Endometrium (tissue), 2 donors: ENCODE measurements around the gene ISM1.

Experiments used
- FAIRE-seq: peaks from 2 replicates; lab custom pipeline; 2012; peaks lifted over from hg19 to GRCh38; lab: Jason Lieb, UNC
- donor health status: control.
- donor health status: control.

ISM1 gene

DNA sequence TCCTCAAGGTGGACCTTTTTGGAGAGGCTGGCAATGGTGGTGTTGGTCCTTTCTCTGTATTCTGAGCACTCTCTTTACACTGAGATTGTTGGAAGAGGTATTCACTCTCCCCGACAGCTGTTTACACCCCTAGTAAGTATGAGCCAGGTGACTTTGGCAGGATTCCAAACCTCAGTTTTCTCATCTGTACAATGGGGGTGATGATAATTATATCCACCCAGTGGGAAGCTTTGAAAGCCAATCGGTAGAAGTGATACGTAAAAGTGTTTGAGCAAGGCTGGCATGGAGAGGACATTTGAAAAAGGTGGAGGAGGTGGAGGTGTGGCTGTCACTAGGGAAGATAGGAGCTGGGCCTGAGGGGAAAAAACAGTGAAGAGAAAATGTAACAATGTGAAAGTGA, 35.5 kb downstream of the ISM1 start:
- FAIRE-seq = no peak

- FAIRE-seq = no peak
Measured at GRCh38 chr20:13259921-13260320, 38.8 kb downstream of the ISM1 start.

DNA sequence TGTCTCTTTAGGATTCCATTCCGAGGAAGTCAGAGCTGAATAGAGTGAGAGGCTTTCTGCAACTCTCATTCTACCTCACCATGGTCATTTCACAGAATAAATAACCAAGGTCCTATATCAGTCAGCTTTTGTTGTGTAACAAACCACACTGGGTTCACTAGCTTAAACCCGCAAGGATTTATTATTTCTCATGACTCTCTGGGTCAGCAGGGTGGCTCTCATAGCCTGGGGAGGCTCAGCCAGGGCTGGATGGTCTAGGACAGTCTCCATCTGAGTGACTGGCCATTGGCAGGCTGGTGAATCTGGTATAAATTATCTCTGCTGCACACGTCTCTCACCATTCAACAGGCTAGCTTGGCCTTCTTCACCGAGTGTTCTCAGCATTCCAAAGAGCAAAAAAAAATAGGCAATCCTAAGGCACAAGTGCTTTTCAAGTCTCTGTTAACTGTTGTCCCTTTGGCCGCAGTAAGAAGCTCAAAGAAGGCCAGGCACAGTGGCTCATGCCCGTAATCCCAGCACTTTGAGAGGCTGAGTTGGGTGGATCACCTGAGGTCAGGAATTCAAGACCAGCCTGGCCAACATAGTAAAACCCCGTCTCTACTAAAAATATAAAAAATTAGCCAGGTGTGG, 39.7 kb downstream of the ISM1 start:
- no peak for FAIRE-seq

DNA sequence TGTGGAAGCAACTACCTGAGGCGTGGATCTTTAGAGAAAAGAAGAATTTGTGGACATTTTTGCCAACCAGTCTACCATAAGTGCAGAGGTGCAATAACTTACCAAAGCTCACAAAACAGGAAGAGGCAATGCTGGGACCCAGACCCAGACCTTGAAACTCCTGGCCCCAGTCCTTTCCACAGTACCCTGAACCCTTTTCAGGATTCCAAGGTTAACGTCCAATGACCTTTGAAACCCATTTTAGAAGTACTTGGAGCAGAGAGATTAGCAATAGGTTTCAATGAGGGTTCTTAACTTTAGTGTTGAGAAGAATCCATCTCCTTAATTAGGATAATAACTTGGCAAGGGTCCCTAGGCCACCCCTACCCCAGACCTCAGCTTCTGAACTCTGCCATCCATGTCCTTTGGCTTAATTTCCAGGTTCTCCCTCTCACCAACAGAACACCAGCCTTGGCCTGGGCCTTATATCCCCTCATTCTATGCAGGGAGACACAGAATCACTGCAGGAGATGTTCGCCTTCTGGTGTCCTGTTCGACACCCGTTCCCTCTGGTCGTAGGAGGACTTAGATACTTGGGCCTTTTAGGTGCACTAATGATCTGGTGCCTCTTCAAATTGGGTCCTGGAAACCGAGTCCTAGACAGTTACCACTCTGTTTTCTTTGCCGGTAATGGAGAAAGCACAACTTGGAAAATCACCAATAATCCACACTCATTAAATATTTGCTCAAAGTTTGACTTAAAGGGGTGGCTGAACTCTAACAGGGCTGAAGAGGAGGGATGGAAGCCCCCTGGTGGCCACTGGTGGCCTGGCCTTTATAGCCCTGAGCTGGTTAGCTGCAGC, 40.6 kb downstream of the ISM1 start:
- no peak for FAIRE-seq

- no peak for FAIRE-seq
Measured at GRCh38 chr20:13262302-13262650, 41.2 kb downstream of the ISM1 start.

DNA sequence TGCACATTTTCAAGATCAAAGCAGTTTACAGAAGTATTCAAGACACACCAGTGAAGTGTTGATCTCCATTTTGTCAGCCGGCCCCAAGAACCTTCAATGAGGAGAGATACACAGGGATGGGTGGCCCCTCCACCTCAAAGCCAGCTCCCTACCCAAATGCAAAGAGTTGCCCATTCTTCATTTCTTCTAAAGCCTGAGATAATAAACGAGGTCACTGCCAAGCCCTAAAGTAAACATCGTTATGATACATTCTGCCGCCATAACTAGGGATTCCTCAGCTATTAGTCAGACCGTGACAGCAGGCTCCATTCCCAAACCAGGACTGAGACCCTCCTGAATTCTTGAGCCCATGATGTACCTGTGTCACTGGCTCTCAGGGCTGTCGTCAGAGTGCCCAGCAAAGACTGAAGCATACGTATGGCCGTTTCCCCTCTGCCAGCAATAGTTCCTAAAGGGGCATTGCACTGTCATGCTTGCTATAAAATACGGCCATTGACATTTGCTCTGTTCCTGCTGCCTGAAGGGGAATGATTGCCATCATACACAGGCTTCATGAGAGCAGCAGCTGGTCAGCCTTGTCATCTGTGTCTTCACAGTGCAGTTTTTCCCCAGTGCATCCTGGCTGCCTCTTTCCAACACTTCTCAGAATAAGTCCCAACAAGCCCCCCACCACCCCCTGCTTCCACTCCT, 41.7 kb downstream of the ISM1 start:
- FAIRE-seq = no peak

GRCh38 chr20:13263451-13263850, 42.4 kb downstream of the ISM1 start:
- FAIRE-seq = peak; percentile 12

DNA sequence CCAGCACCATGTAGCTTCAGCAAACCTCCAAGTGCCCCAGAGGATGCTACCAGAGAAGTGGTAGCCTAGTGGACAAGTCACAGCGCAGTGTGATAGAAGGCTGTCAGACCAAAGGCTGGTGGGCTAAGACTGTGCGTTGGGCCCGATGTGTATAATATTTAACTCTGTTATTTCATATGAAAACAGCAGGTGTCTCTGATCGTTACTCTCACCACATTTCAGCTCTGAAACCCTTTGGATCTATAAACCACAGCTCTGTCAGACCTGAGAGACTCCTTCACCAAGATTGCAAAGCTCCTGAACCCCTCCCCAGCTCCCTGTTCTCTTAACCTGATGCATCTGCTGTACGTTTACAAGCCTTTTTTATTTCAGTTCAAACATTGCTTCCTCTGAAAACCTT, 43.8 kb downstream of the ISM1 start:
- FAIRE-seq = no peak

- FAIRE-seq = no peak
Measured at GRCh38 chr20:13265941-13266340, 44.9 kb downstream of the ISM1 start.

GRCh38 chr20:13267231-13267630, 46.2 kb downstream of the ISM1 start:
- no peak for FAIRE-seq

DNA sequence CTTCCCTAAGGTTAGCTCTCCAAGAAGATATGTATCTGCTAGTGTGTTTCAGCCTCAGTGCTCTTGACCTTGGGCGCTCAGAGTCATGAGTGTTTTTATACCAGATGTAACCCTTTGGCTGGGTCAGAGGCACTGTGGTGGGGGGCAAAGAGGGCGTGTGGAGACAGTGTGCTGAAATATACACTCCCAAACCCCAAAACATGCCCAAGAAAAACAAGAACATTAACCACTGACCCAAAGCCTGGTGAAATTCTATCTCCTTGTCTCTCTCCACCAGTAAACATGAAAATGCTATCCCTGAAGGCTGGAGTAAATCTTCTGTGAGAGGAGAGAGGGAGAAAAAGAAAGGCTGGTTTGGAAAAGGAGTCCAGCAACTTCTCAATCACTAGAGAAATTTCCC, 47.9 kb downstream of the ISM1 start:
- no peak for FAIRE-seq

GRCh38 chr20:13270211-13270610, 49.1 kb downstream of the ISM1 start:
- no peak for FAIRE-seq

DNA sequence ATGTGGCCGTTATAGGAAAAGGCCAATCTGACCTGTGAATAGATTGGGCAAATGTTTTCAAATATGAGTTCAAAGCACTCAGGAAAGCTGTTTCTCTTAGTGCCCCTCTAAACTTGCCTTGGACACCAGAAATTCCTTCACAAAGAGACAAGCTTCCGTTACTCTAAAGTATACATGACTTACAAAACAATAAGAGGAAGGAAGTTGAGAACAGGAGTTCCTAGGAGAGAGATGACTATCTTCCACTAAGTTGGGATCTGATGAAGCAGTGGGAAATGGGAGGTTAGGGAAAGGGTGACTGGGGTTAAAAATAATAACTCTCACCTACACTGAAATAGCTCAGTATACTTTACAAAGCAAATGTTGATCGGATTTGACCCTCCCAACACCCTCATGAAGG, 50.0 kb downstream of the ISM1 start:
- no peak for FAIRE-seq

DNA sequence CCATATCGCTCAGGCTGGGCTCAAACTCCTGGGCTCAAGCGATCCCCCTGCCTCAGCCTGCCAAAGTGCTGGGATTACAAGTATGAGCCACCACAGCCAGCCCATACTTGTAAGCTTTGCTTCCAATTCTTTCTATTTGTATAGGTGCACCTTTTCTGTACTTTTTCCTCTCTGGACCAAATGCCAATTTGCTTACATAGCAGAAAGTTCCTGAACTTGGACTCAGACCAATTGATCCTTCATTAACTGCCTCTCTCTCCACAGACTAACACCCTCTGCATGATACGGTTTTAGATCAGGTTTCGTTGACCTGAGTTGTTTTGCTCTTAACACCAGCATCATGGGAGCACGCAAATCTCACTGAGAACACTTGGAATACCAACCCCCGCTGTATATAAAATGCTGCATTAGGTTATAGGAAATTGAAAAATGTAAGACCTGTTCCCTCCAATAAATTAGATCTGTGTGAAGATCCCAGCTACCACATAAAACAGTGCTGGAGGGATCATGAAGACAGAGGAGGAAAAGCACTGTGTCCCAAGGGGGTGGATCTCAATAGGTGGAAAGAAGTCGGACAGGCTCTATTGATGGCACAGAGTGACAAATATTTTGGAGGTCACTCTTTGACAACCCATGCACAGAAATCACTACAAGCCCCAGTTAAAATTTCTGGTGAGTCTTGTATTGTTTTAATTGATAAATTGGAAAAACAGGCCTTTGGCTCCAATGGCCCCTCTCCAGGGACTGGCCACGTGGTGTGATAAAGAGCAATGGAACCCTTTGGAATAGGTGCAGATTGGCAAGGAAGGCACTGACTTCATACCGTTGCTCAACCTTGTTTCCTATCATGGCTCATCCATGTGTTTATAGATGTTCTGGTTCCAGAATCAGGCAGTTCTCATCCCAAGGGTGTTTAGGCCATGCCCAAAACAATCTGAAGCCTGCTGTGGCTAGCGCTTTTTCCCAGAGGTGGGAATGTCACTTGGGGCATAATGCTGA, 51.2 kb downstream of the ISM1 start:
- no peak for FAIRE-seq

DNA sequence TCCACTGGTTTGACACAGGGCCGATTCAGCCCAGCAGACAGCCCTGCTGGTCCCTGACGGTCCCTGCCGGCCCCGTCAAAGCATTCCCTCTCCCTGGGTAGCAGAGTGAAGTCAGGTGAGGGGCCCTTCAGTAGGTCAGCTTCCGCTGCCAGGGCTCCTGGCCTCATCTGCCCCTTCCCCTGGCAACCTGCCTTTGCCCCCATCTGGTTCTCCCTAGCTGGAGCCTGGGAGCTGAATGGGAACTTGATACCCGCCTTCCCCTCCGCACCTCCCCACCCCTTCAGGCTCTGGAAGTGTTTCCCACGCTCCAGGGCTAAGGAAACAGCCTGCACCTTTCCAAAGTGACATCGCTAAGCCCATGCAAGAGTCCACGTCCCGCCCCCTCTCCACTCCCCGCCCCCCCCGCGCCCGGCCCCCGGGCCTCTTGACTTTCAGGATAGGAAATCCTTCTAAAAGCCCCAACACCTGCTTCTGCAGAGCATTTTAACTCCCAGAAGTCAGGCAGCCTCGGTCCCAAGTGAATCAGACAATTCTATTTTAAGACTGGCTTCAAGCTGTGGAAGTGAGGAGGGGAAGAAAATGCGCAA, 53.3 kb downstream of the ISM1 start:
- FAIRE-seq = no peak

GRCh38 chr20:13276945-13277541, 56.0 kb downstream of the ISM1 start:
- no peak for FAIRE-seq

GRCh38 chr20:13277663-13278295, 56.7 kb downstream of the ISM1 start:
- no peak for FAIRE-seq

DNA sequence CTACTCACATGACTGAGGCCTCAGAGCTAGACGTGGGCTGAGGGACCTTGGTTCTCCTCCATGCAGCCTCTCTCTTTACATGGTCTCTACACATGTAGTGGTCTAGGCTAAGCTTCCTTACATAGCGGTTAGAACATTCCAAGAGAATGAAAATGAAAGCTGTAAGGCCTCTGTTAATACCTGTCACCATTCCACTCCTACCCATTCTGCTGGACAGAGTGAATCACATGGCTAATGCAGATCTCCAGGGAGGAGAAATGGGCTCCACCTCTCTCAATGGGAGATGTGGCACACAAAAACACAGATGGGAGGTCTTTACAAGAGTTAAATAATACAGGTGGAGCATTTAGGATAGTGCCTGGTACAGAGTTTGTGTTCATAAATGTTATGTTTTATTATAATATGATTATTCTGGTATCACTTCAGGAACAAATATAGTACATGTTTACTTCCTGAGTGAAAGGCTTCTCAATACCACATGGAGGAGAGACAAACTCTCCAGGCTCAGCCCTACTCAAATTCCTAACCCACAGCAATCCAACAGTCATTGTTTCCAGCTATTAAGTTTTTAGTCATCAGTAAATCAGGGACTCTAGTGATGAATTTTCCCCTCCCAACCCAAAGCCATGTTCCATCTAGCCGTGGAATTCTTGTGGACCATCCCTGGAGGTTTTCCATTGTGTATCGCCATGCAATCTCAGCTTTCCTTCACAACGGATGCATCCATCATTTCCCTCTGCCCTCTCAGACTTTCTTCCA, 57.9 kb downstream of the ISM1 start:
- no peak for FAIRE-seq

GRCh38 chr20:13280609-13281324, 59.7 kb downstream of the ISM1 start:
- no peak for FAIRE-seq
